Measurements from ENCODE around the gene HOATZ.

DNA sequence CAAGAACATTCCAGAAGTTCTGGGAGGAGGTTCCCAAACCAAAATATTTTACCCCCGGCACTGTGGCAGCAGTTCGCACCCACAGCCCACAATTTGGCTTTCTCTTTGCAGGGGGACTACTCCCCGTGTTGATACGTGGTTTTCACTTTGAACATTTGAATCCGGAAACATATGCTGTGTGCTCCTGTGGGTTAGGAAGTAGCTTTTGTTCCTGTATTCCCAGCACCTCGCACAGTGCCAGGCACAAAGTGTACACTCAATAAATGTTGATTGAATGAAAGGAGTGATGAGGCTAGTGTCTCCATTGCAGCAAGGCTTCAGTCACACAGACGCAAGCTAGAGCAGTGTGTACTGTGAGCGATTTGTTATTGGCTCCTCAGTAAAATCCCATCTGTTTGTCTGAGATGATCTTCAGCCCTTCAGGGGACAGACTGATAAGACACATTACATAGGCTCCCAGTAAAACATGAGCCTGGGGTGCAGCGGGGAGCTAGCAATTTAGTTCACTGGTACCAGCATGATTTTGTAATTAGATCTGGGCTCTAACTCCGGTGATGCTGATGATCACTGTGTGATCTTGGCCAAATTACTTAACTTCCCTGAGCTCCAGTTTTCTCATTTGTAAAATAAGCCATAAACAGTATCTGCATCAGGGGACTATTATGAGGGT, 28.2 kb downstream of the HOATZ start:
- TF ChIP-seq, protein P1, sequence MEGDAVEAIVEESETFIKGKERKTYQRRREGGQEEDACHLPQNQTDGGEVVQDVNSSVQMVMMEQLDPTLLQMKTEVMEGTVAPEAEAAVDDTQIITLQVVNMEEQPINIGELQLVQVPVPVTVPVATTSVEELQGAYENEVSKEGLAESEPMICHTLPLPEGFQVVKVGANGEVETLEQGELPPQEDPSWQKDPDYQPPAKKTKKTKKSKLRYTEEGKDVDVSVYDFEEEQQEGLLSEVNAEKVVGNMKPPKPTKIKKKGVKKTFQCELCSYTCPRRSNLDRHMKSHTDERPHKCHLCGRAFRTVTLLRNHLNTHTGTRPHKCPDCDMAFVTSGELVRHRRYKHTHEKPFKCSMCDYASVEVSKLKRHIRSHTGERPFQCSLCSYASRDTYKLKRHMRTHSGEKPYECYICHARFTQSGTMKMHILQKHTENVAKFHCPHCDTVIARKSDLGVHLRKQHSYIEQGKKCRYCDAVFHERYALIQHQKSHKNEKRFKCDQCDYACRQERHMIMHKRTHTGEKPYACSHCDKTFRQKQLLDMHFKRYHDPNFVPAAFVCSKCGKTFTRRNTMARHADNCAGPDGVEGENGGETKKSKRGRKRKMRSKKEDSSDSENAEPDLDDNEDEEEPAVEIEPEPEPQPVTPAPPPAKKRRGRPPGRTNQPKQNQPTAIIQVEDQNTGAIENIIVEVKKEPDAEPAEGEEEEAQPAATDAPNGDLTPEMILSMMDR (IDR thresholded peaks at IDR 0.05; ENCODE audit: insufficient read depth, low read length, poor library complexity, severe bottlenecking), result no peak
- TF ChIP-seq EZH2phosphoT487 (conservative IDR thresholded peaks at IDR 0.05; ENCODE audit: low read length), result no peak

Measured in SU-DHL-6 (cell line).